ENCODE results near the gene P2RY6. TPM values are rescaled to one million over a fixed set of nuclear protein-coding genes. Genes with fewer than 3 reads are reported as not detected.
A peak's percentile ranks its signal among the peaks of the same experiment; 100 is the strongest.

P2RY6 gene
- total RNA-seq, 1 donor from 2014 or later = 0.74 TPM

GRCh38 chr11:73242251-73243092, 29.7 kb upstream of the P2RY6 start:
- Mint-ChIP-seq H3K4me3 (ENCODE audit: unreplicated experiment) (peak overlapping the region; percentile 19), H3K4me1 (ENCODE audit: unreplicated experiment) (peaks cover 8% of the 10 kb centered on the region), H3K27ac (ENCODE audit: unreplicated experiment) (peak overlapping the region; percentile 37), H3K36me3 (ENCODE audit: low read depth, unreplicated experiment) (no peaks in the 10 kb centered on the region), H3K27me3 (ENCODE audit: unreplicated experiment) (peaks cover 2% of the 10 kb centered on the region), H3K9me3 (ENCODE audit: unreplicated experiment) (no peaks in the 10 kb centered on the region)
- peak; percentile 87 for DNase-seq (ENCODE audit: low spot score)
- TF ChIP-seq, protein P1, sequence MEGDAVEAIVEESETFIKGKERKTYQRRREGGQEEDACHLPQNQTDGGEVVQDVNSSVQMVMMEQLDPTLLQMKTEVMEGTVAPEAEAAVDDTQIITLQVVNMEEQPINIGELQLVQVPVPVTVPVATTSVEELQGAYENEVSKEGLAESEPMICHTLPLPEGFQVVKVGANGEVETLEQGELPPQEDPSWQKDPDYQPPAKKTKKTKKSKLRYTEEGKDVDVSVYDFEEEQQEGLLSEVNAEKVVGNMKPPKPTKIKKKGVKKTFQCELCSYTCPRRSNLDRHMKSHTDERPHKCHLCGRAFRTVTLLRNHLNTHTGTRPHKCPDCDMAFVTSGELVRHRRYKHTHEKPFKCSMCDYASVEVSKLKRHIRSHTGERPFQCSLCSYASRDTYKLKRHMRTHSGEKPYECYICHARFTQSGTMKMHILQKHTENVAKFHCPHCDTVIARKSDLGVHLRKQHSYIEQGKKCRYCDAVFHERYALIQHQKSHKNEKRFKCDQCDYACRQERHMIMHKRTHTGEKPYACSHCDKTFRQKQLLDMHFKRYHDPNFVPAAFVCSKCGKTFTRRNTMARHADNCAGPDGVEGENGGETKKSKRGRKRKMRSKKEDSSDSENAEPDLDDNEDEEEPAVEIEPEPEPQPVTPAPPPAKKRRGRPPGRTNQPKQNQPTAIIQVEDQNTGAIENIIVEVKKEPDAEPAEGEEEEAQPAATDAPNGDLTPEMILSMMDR (IDR thresholded peaks at IDR 0.05; ENCODE audit: unreplicated experiment) = peak; percentile 92

DNA sequence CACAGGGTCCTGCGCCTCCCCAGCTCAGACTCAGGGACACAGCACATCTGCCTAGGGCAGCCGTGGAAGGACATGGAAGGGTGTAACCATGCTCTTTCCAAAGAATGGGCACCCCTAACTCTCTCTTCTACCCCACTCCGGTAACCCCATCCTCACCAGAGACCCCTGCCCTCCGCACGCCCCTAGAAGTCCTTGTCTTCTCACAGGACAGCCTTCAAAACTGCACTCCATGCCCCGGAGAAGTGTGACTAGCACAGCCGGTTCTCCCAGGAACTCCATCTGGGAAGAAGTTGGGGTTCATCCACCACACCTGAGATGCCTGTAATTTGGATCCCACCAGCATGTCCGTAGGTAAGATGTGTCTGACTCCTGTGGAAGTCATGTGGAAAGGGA, 29.0 kb upstream of the P2RY6 start:
- DNase-seq (ENCODE audit: low spot score) = no peak
- Mint-ChIP-seq H3K36me3 (ENCODE audit: low read depth, unreplicated experiment) (no peaks in the 10 kb centered on the region), H3K4me1 (ENCODE audit: unreplicated experiment) (peaks cover 8% of the 10 kb centered on the region), H3K9me3 (ENCODE audit: unreplicated experiment) (no peaks in the 10 kb centered on the region), H3K4me3 (ENCODE audit: unreplicated experiment) (no peak overlapping the region), H3K27ac (ENCODE audit: unreplicated experiment) (peak overlapping the region; percentile 24), H3K27me3 (ENCODE audit: unreplicated experiment) (peaks cover 2% of the 10 kb centered on the region)
- TF ChIP-seq, protein P1 (IDR thresholded peaks at IDR 0.05; ENCODE audit: unreplicated experiment) = no peak

DNA sequence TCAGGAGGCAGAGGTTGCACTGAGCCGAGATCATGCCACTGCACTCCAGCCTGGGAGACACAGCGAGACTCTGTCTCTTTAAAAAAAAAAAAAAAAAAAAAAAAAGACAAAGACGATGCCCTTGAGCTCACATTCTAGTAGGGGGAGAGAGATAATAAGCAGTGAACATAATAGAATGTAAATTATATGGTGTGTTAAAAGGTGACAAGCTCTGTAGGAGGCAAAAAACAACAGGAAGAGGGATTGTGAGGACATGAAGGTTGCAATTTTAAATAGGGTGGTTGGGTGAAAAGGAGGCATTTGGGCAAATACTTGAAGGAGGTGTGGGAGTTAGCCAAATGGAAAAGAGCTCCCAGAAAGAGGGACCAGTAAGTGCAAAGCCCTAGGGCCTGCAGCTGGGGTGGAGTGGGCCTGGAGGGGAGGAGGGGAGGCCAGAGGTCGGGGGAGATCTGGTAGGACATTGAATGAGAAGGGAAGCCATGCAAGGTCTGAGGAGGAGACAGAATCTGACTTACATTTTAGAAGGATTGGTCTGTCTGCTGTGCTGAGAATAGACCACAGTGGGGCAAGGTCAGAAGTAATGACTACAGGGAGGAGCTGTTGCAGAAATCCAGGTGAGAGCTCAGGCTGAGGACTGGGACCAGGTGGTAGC, 27.4 kb upstream of the P2RY6 start:
- DNase-seq (ENCODE audit: low spot score) = no peak
- TF ChIP-seq, protein P1 (IDR thresholded peaks at IDR 0.05; ENCODE audit: unreplicated experiment) = no peak
- Mint-ChIP-seq H3K27ac (ENCODE audit: unreplicated experiment) (no peak overlapping the region), H3K9me3 (ENCODE audit: unreplicated experiment) (no peaks in the 10 kb centered on the region), H3K4me3 (ENCODE audit: unreplicated experiment) (no peak overlapping the region), H3K27me3 (ENCODE audit: unreplicated experiment) (peaks cover 2% of the 10 kb centered on the region), H3K4me1 (ENCODE audit: unreplicated experiment) (peaks cover 8% of the 10 kb centered on the region), H3K36me3 (ENCODE audit: low read depth, unreplicated experiment) (no peaks in the 10 kb centered on the region)

DNA sequence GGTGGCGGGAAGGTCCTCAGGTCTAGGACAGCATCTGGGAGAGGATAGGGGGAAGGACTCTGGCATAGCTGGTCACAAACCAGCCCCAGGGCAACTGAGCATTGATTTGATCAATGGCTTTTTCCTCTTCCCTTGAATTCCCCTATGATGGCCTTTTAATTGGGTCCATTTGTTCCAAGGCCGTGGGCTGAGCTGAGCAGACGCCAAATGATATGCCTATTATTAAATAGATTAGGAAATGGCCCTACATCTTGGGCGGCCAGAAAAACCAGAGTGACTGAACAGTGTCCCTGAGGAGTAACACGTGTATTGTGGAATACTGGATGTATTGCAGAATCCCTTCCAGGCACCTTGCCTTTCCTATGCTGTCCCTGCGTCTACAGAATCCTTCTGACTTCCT, 26.7 kb upstream of the P2RY6 start:
- peaks cover 8% of the 10 kb centered on the region for H3K4me1 Mint-ChIP-seq (ENCODE audit: unreplicated experiment)
- no peak overlapping the region for H3K27ac Mint-ChIP-seq (ENCODE audit: unreplicated experiment)
- peaks cover 2% of the 10 kb centered on the region for H3K27me3 Mint-ChIP-seq (ENCODE audit: unreplicated experiment)
- TF ChIP-seq, protein P1 (IDR thresholded peaks at IDR 0.05; ENCODE audit: unreplicated experiment) = no peak
- no peaks in the 10 kb centered on the region for H3K9me3 Mint-ChIP-seq (ENCODE audit: unreplicated experiment)
- DNase-seq (ENCODE audit: low spot score) = no peak
- no peaks in the 10 kb centered on the region for H3K36me3 Mint-ChIP-seq (ENCODE audit: low read depth, unreplicated experiment)
- H3K4me3 Mint-ChIP-seq (ENCODE audit: unreplicated experiment) = no peak overlapping the region

- TF ChIP-seq, protein P1 (IDR thresholded peaks at IDR 0.05; ENCODE audit: unreplicated experiment) = no peak
- no peaks in the 10 kb centered on the region for H3K9me3 Mint-ChIP-seq (ENCODE audit: unreplicated experiment)
- no peaks in the 10 kb centered on the region for H3K36me3 Mint-ChIP-seq (ENCODE audit: low read depth, unreplicated experiment)
- no peak overlapping the region for H3K4me3 Mint-ChIP-seq (ENCODE audit: unreplicated experiment)
- peaks cover 2% of the 10 kb centered on the region for H3K27me3 Mint-ChIP-seq (ENCODE audit: unreplicated experiment)
- peaks cover 8% of the 10 kb centered on the region for H3K4me1 Mint-ChIP-seq (ENCODE audit: unreplicated experiment)
- H3K27ac Mint-ChIP-seq (ENCODE audit: unreplicated experiment) = no peak overlapping the region
- no peak for DNase-seq (ENCODE audit: low spot score)
Measured at GRCh38 chr11:73246303-73246702, 25.8 kb upstream of the P2RY6 start.
